Activated CD4-positive, alpha-beta T cell treated with anti-CD3 and anti-CD28 coated beads, Interleukin-2, amount 10 ng/mL, durations not matched to agents 7 days and 5 days (primary cell): ENCODE measurements around the gene HEPACAM. TPM values are rescaled to one million over a fixed set of nuclear protein-coding genes. Genes with fewer than 3 reads are reported as not detected.

ENCODE experiments used
- CTCF ChIA-PET: fragments of 350-600 bp; sonication (Branson Sonifier 250); formaldehyde crosslinking; loops from one replicate; lab custom pipeline; 2021; ENCODE audit warnings: antibody characterized with exemption; lab: Charles Lee
- POLR2A ChIA-PET: fragments of 350-600 bp; sonication (Branson Sonifier 250); formaldehyde crosslinking; loops from one replicate; lab custom pipeline; 2021; ENCODE audit warnings: antibody characterized with exemption; lab: Charles Lee
- DNase-seq: peaks from one replicate; pipeline ENCODE4 v3.0.0-alpha.2; 2020
- H3K27ac Mint-ChIP-seq: one replicate; pipeline ENCODE4 v1.8.0; 2021; ENCODE audit warnings: mild to moderate bottlenecking, moderate library complexity, mixed read lengths
- H3K27me3 Mint-ChIP-seq: one replicate; pipeline ENCODE4 v1.8.0; 2021; ENCODE audit warnings: mixed read lengths
- H3K36me3 Mint-ChIP-seq: one replicate; pipeline ENCODE4 v1.8.0; 2021; ENCODE audit warnings: low read depth, mixed read lengths
- H3K4me1 Mint-ChIP-seq: one replicate; pipeline ENCODE4 v1.8.0; 2021; ENCODE audit warnings: mixed read lengths
- H3K4me3 Mint-ChIP-seq: one replicate; pipeline ENCODE4 v1.8.0; 2021; ENCODE audit warnings: mild to moderate bottlenecking, moderate library complexity, mixed read lengths
- H3K9me3 Mint-ChIP-seq: one replicate; pipeline ENCODE4 v1.8.0; 2021; ENCODE audit warnings: mixed read lengths
- total RNA-seq, 2 experiments: library from RNA; stranded (reverse); gene quantifications; one replicate each; pipeline ENCODE4 v1.2.3, GENCODE V29; 2021

The HEPACAM gene
- total RNA-seq, 2 experiments from 2014 or later, result not detected

DNA sequence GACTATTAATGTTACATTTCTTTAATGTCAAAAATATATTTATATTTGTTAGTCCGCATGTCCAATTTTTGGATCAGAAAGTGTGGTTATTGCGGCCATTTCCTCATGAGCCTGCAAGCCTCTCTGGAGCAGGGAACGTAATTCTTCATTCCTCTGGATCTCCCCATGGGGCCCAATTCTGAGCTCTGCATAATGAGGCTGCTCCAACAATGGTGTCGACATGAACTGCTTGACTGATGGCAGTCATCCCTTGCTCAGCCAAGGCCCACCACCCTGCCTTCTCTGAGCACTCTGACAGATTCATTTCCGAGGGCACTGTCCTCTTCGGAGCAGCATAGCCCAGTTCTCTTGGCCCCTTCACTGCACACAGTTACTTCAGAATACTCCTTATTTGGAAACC, 3.1 kb upstream of the HEPACAM start:
- CTCF ChIA-PET, result interaction anchor here (1.5 kb wide), 1 partner anchor 15 kb away, joined by 3 read pairs; the partner anchor contains the start of gene CCDC15
- no peak overlapping the region for H3K4me3 Mint-ChIP-seq
- no peaks in the 10 kb centered on the region for H3K36me3 Mint-ChIP-seq
- POLR2A ChIA-PET, result no interaction called here
- H3K9me3 Mint-ChIP-seq, result no peaks in the 10 kb centered on the region
- H3K4me1 Mint-ChIP-seq, result peaks cover 11% of the 10 kb centered on the region
- no peak for DNase-seq
- H3K27me3 Mint-ChIP-seq, result peaks cover 13% of the 10 kb centered on the region
- H3K27ac Mint-ChIP-seq, result no peak overlapping the region

DNA sequence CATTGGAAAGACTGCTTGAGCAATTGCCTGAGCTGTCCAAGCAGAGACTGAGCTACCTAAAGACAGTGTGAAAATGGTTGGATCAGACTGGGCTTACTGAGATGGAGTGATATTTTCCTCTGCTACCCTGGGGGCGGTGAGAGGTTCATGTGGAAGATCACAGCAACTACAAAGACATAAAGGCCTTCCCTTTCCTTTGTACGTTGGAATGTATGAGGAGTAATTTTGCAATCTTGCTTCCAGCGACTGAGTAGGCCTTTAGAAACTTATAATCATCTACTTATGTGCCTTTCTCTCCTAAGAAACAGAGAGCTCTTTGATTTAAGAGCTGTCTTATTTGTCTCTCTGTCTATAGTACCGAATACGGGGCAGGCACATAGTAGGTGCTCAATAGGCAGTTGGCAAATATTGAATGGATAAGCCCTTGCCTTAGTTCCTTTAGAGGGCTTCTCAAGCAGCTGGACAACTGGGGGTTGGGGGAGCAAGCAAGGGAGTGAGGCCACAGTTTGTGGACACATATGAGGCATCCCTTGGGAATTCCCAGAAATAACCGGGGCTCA, 2.4 kb upstream of the HEPACAM start:
- ChIA-PET POLR2A (interaction anchor here (0.7 kb wide), 1 partner anchor 10 kb away, joined by 3 read pairs; no protein-coding TSS in a partner anchor), CTCF (interaction anchor here (1.0 to 1.5 kb wide), 2 partner anchors 15 to 84 kb away, joined by 3 read pairs; partner anchors contain the start of gene CCDC15)
- Mint-ChIP-seq H3K9me3 (no peaks in the 10 kb centered on the region), H3K27me3 (peaks cover 13% of the 10 kb centered on the region), H3K4me1 (peaks cover 5% of the 10 kb centered on the region), H3K4me3 (no peak overlapping the region), H3K36me3 (no peaks in the 10 kb centered on the region), H3K27ac (no peak overlapping the region)
- DNase-seq, result no peak

DNA sequence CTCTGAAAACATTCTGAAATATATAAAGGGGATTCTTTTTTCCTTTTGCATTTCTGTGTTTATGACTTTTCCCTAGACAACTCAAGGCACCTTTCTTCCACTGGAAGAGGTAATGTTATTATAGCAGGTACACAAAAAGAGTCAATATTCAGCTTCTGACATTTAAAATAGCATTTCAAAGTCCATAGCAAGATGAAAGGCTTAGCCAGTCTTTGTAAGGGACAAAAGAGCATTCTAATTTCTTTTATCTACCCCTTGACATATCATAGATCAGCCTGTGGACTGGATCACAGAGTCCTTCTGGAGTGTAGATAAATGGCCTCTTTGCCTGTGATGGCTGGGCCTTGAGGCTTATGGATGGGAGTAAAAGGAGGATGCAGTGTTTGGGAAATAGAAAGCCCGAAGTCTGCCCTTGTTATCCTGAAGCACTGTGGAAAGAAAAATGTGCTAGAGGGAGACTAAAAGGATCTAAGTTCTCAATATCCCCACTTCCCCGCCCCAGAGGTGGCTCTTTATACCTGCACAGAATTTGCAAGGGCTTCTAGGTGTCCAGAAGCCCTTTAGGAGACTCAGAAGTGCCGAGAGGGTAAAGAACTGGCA, 1.6 kb upstream of the HEPACAM start:
- no peaks in the 10 kb centered on the region for H3K9me3 Mint-ChIP-seq
- ChIA-PET CTCF (interaction anchor here (1.0 kb wide), 1 partner anchor 83 kb away, joined by 3 read pairs; no protein-coding TSS in a partner anchor), POLR2A (no interaction called here)
- no peaks in the 10 kb centered on the region for H3K4me1 Mint-ChIP-seq
- DNase-seq, result no peak
- H3K27me3 Mint-ChIP-seq, result peaks cover 12% of the 10 kb centered on the region
- no peaks in the 10 kb centered on the region for H3K36me3 Mint-ChIP-seq
- H3K4me3 Mint-ChIP-seq, result no peak overlapping the region
- H3K27ac Mint-ChIP-seq, result no peak overlapping the region

DNA sequence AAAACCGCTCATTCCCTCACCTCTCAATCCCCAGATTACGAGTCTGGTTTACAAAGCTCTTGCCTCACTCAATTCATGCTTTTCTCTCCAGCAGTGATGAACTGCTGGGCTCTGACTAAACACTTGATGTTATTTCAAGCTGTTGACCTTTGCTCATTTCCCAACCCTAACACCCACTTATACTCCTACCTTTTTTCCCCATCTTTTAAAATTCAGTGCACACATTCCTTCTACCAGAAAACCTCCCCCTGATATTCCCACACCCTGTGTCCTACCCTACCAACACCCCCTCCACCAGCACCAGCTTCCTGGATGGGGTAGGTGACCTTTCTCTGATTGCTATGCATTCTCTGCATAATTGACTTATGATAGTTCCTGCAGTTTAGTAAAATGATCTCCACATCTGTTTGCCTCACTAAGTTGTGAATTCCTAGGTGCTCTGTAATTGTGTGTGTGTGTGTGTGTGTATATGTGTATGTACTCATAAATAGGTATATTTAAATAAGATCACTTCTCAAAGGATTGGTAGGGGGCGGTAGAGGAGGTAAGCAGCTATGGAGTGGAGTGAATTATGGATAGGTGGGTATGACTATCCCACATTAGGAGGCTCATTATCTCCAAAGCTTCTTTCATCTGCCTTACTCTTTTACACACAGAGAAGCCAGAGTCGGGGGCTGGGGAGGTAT, 842 bp downstream of the HEPACAM start:
- Mint-ChIP-seq H3K4me1 (peaks cover 12% of the 10 kb centered on the region), H3K36me3 (peaks cover 3% of the 10 kb centered on the region), H3K4me3 (no peak overlapping the region), H3K27ac (no peak overlapping the region), H3K9me3 (no peaks in the 10 kb centered on the region), H3K27me3 (peaks cover 12% of the 10 kb centered on the region)
- CTCF ChIA-PET, result interaction anchor here (1.2 to 2.4 kb wide), 3 partner anchors 9 to 59 kb away, joined by 3 to 6 read pairs (median 4); partner anchors contain the start of gene CCDC15
- POLR2A ChIA-PET, result no interaction called here
- no peak for DNase-seq

DNA sequence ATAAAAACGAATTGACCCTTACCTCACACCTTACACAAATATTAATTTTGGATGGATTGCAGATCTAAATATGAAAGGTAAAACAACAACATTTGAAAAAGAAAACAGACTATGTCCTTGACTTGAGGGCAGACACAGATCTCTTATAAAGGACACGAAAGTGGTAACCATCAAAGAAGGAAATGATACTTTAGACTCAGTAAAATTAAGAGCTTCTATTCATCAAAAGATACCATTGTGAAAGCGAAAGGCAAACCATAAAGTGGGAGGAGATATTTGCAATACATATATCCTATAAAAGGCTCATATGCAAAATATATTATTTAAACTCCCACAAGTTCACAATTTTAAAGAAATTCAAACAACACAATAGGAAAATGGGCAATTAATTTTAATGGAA, 5.0 kb downstream of the HEPACAM start:
- H3K4me1 Mint-ChIP-seq, result peaks cover 12% of the 10 kb centered on the region
- H3K36me3 Mint-ChIP-seq, result peaks cover 3% of the 10 kb centered on the region
- no peaks in the 10 kb centered on the region for H3K27me3 Mint-ChIP-seq
- DNase-seq, result no peak
- no peaks in the 10 kb centered on the region for H3K9me3 Mint-ChIP-seq
- ChIA-PET CTCF (no interaction called here), POLR2A (no interaction called here)
- peak overlapping the region; percentile 81 for H3K27ac Mint-ChIP-seq
- peak overlapping the region; percentile 9 for H3K4me3 Mint-ChIP-seq

DNA sequence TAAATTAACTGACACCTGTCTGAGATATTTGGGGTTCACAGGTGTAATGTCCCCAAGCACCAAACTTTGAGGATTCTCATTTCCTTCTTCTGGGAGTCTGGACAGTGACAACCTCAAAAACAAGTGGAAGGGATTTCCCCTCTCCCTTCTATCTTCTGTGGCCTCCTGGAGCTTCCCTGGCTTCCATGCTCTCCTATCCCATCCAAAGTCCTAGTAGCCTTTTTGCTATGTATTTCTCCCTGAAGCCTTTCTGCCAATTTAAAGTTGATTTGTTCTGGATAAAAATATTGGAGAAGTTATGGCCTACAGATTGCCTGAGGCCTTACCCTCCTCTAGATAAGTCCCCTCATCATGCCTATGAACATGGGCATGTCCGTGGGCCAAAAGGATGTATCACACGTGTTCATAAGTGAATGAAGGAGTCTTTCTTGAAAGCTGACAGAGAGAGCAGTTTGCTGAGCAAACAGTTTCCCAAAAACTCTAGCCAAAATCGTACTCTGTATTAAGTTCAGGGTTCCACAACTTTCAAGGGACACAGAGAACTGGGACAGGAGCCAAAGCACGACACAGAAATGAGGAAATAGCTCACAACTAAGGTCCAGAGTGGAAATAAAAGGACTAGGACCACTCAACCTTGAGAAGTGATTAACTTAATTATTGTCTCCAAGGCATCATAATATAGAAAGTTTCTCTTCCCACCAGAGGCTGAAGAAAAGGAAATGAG, 6.7 kb downstream of the HEPACAM start:
- Mint-ChIP-seq H3K36me3 (peaks cover 3% of the 10 kb centered on the region), H3K27ac (no peak overlapping the region), H3K4me3 (no peak overlapping the region), H3K27me3 (no peaks in the 10 kb centered on the region), H3K4me1 (peaks cover 13% of the 10 kb centered on the region), H3K9me3 (no peaks in the 10 kb centered on the region)
- ChIA-PET CTCF (interaction anchor here (0.5 kb wide), 1 partner anchor 194 kb away, joined by 3 read pairs; no protein-coding TSS in a partner anchor), POLR2A (no interaction called here)
- DNase-seq, result no peak

DNA sequence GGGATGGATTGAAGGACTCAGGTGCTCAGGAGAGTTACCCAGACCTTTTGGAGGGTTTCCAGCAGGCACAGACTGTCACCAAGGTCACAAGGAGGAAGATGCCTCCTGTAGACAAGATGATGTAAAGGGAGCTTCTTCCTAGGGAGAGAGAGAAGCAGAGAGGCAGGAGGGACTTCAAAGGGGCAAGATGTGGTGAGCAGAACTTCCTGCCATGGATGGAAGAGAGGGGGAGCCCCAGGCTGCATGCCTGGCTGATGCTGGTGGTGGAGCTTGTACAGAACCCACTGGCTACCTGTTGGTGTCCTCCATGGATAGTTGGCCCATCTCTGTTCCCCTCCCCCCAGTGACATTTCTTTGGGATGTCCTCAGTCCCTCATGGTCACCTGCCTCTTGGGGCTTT, 12.6 kb downstream of the HEPACAM start:
- Mint-ChIP-seq H3K4me1 (peaks cover 25% of the 10 kb centered on the region), H3K27me3 (peaks cover 4% of the 10 kb centered on the region), H3K36me3 (no peaks in the 10 kb centered on the region), H3K9me3 (no peaks in the 10 kb centered on the region), H3K27ac (no peak overlapping the region), H3K4me3 (no peak overlapping the region)
- DNase-seq, result peak; percentile 35
- ChIA-PET CTCF (no interaction called here), POLR2A (no interaction called here)

DNA sequence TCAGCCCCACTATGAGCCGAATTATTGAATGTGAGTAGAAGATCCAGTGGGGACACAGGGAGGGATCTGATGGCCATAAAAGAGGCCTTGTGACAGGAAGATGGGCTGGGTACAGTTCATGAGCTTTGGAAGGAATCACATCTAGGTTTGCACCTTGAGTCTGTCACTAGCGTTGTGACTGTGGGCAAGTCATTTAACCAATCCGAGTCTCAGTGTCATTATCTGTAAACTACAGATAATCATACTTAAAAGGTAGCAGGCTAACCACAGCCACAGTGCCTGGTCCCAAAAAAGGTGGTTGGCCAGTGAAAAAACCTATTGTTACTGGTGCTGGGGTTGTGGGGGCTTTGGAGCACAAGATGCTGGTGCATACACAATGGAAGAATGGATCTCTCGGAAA, 13.0 kb downstream of the HEPACAM start:
- Mint-ChIP-seq H3K27me3 (peaks cover 4% of the 10 kb centered on the region), H3K4me1 (peaks cover 25% of the 10 kb centered on the region), H3K36me3 (no peaks in the 10 kb centered on the region), H3K4me3 (no peak overlapping the region), H3K9me3 (no peaks in the 10 kb centered on the region), H3K27ac (no peak overlapping the region)
- ChIA-PET POLR2A (no interaction called here), CTCF (no interaction called here)
- DNase-seq, result no peak

DNA sequence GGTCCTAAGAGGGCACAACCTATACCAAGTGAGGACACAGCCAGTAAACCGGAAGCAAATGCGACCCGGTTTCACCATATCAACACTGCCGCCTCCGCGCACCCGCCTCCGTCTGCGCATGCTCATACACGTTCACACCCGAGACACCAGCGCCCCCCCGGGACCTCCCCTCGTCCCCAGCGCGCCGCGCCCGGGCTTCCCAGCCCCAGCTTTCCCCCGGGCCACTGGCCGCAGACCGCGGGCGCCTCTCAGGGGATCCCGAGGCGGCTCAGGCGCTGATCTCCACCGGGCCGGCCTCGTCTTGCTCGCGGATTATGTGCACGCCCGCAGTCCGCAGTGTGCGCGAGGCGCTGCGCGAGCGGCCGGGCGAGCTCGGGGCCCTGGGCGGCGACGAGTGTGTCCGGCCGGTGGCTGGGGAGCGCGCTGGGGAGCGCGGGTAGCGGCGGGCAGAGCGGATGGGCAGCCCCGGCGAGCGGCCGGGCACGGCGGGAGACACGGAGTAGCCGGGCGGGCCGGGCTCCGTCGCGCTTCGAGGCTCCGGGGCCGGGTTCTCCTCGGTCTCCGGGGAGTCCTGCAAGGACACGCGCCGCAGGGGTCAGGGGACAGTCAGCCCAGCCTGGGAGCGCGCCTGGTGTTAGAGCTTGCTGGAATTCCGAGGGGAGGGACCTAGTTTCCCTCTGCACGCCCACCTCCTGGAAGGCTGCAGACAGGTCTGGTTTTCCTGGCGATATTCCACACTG, 14.8 kb downstream of the HEPACAM start:
- peak; percentile 78 for DNase-seq
- CTCF ChIA-PET, result interaction anchor here (1.2 to 1.6 kb wide), 4 partner anchors 9 to 219 kb away, joined by 3 to 4 read pairs (median 4); partner anchors contain the start of gene CCDC15
- Mint-ChIP-seq H3K9me3 (no peaks in the 10 kb centered on the region), H3K4me3 (peak overlapping the region; percentile 39), H3K36me3 (no peaks in the 10 kb centered on the region), H3K27me3 (peaks cover 4% of the 10 kb centered on the region), H3K27ac (peak overlapping the region; percentile 65), H3K4me1 (peaks cover 26% of the 10 kb centered on the region)
- POLR2A ChIA-PET, result no interaction called here

DNA sequence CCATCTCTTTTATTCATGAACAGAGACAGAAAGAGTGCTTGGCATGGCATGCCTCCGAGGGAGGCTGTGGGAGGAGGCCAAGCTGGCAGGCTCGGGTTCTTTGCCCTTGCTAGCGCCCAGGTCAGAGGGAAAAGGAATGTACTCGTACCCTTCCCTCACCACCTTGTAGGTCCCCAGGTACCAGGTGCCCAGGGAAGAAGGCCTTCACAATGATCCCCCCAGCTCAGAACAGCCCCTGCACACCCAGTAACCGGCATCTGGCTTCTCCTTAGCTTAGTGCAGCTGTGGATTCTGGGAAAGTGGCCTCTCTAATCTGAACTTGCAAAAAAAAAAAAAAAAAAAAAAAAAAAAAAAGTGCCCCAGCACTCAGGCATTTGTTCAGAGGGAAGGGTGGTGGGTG, 15.5 kb downstream of the HEPACAM start:
- no peaks in the 10 kb centered on the region for H3K9me3 Mint-ChIP-seq
- H3K4me1 Mint-ChIP-seq, result peaks cover 28% of the 10 kb centered on the region
- ChIA-PET CTCF (interaction anchor here (1.2 to 1.6 kb wide), 5 partner anchors 9 to 219 kb away, joined by 3 to 4 read pairs (median 4); partner anchors contain the start of gene CCDC15), POLR2A (interaction anchor here (0.5 kb wide), 1 partner anchor 227 kb away, joined by 3 read pairs; no protein-coding TSS in a partner anchor)
- no peaks in the 10 kb centered on the region for H3K36me3 Mint-ChIP-seq
- peaks cover 4% of the 10 kb centered on the region for H3K27me3 Mint-ChIP-seq
- no peak for DNase-seq
- no peak overlapping the region for H3K4me3 Mint-ChIP-seq
- peak overlapping the region; percentile 65 for H3K27ac Mint-ChIP-seq

DNA sequence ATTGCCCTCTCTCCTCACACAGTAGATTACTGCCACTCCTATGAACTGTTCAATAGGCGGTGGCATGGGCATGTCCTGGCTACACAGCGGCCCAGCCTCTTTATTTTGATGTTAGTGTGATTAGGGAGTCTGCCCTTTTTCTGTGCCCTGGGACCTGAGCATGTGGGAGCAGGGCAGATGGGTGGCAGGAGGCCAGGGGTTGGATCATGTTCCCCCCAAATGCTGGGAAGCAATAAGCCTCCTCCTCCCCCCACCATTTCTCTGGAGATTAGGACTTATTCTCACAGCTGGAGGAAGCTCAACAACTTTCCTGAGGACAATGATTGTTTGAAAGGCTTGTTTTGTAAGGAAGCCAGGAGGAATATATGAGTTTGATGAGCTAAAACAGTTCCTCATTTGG, 15.9 kb downstream of the HEPACAM start:
- Mint-ChIP-seq H3K36me3 (no peaks in the 10 kb centered on the region), H3K27ac (no peak overlapping the region), H3K27me3 (peaks cover 8% of the 10 kb centered on the region), H3K9me3 (no peaks in the 10 kb centered on the region), H3K4me3 (no peak overlapping the region), H3K4me1 (peaks cover 28% of the 10 kb centered on the region)
- CTCF ChIA-PET, result interaction anchor here (1.2 to 1.6 kb wide), 5 partner anchors 8 to 220 kb away, joined by 3 to 4 read pairs (median 4); partner anchors contain the start of gene CCDC15
- POLR2A ChIA-PET, result interaction anchor here (0.5 kb wide), 1 partner anchor 227 kb away, joined by 3 read pairs; no protein-coding TSS in a partner anchor
- no peak for DNase-seq

DNA sequence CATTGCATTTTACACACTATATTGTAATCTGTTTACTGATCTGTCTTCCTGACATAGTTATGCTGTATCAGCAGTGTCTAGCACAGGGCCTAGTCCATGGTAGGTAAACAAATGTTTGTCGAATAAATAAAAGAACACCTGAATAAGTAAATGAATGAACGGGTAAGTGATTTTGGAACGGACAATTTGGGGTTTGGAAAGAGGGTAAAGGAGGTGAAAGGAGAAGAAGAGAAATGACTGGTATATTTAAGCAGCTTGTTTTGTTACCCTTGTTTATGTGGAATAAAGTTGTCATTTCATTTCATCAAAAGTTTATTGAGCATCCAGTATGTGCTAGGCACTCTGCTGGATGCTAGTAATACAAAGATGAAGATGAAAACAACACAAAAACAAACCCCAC, 16.9 kb downstream of the HEPACAM start, which contains the start of gene HEPN1:
TSS of gene HEPN1 (plus strand) at position 301 of the 400 bp plus-strand sequence.
- peaks cover 25% of the 10 kb centered on the region for H3K4me1 Mint-ChIP-seq
- H3K9me3 Mint-ChIP-seq, result no peaks in the 10 kb centered on the region
- no peak for DNase-seq
- H3K27ac Mint-ChIP-seq, result no peak within 1 kb of the TSS
- ChIA-PET CTCF (no interaction called here), POLR2A (no interaction called here)
- H3K4me3 Mint-ChIP-seq, result no peak within 1 kb of the TSS
- H3K27me3 Mint-ChIP-seq, result peaks cover 9% of the 10 kb centered on the region
- H3K36me3 Mint-ChIP-seq, result no peaks in the 10 kb centered on the region
